Liver (tissue), 3 donors: ENCODE results near the gene P3H2.

ENCODE experiments used
- TAF1 ChIP-seq: conservative IDR thresholded peaks from 2 replicates; pipeline ENCODE4 v1.6.1; 2016; ENCODE audit warnings: antibody characterized with exemption, mild to moderate bottlenecking
- TF ChIP-seq, protein P1 (sequence below): IDR thresholded peaks from 2 replicates; pipeline ENCODE4 v1.6.1; 2016; ENCODE audit warnings: antibody characterized with exemption, mild to moderate bottlenecking
- TF ChIP-seq, protein P2 (sequence below): fragments of 150-350 bp; IDR thresholded peaks from 2 replicates; pipeline ENCODE4 v1.5.1; 2017; ENCODE audit warnings: improper control_type of control experiment, low read depth, low read length; ENCODE audit not compliant: missing input control
- donor health status: healthy.
- donor health status: healthy.

DNA sequence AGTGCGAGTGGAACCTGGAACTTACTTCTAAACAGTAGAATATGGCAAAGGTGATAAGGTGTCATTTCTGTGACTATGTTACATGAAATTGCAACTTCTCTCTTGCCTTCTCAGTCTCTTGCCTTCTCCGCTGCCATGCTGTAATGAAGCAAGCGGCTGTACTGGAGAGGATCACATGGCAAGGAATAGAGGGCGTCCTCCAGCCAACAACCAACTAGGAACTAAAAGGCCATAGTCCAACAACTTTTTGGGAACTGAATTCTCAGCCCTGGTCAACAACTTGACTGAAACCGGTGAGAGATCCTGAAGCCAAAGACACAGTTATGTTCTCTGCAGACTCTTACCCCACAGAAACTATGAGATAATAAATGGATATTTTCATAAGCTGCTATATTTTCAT, 143.5 kb downstream of the P3H2 start:
- TF ChIP-seq TAF1, result no peak
- TF ChIP-seq, protein P1, sequence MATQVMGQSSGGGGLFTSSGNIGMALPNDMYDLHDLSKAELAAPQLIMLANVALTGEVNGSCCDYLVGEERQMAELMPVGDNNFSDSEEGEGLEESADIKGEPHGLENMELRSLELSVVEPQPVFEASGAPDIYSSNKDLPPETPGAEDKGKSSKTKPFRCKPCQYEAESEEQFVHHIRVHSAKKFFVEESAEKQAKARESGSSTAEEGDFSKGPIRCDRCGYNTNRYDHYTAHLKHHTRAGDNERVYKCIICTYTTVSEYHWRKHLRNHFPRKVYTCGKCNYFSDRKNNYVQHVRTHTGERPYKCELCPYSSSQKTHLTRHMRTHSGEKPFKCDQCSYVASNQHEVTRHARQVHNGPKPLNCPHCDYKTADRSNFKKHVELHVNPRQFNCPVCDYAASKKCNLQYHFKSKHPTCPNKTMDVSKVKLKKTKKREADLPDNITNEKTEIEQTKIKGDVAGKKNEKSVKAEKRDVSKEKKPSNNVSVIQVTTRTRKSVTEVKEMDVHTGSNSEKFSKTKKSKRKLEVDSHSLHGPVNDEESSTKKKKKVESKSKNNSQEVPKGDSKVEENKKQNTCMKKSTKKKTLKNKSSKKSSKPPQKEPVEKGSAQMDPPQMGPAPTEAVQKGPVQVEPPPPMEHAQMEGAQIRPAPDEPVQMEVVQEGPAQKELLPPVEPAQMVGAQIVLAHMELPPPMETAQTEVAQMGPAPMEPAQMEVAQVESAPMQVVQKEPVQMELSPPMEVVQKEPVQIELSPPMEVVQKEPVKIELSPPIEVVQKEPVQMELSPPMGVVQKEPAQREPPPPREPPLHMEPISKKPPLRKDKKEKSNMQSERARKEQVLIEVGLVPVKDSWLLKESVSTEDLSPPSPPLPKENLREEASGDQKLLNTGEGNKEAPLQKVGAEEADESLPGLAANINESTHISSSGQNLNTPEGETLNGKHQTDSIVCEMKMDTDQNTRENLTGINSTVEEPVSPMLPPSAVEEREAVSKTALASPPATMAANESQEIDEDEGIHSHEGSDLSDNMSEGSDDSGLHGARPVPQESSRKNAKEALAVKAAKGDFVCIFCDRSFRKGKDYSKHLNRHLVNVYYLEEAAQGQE, result no peak
- TF ChIP-seq, protein P2, sequence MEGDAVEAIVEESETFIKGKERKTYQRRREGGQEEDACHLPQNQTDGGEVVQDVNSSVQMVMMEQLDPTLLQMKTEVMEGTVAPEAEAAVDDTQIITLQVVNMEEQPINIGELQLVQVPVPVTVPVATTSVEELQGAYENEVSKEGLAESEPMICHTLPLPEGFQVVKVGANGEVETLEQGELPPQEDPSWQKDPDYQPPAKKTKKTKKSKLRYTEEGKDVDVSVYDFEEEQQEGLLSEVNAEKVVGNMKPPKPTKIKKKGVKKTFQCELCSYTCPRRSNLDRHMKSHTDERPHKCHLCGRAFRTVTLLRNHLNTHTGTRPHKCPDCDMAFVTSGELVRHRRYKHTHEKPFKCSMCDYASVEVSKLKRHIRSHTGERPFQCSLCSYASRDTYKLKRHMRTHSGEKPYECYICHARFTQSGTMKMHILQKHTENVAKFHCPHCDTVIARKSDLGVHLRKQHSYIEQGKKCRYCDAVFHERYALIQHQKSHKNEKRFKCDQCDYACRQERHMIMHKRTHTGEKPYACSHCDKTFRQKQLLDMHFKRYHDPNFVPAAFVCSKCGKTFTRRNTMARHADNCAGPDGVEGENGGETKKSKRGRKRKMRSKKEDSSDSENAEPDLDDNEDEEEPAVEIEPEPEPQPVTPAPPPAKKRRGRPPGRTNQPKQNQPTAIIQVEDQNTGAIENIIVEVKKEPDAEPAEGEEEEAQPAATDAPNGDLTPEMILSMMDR, result no peak
